ENCODE measurements around the gene MACROD2.

MACROD2 gene

GRCh38 chr20:15582146-15582760 is 1586.9 kb downstream of the MACROD2 start:
- no peak overlapping the region for H3K9ac ChIP-seq (ENCODE audit: insufficient read length, low read depth)
- H3K4me1 ChIP-seq (ENCODE audit: insufficient read depth, insufficient read length): no peaks in the 10 kb centered on the region
- TF ChIP-seq YY1 (IDR thresholded peaks at IDR 0.05; ENCODE audit: insufficient read depth, insufficient read length): no peak
- H3K27me3 ChIP-seq (ENCODE audit: insufficient read depth, insufficient read length): no peaks in the 10 kb centered on the region
- H3K4me3 ChIP-seq (ENCODE audit: insufficient read length, low read depth): no peak overlapping the region
- H3K9me3 ChIP-seq (ENCODE audit: insufficient read depth, low read length): no peaks in the 10 kb centered on the region
- H3K36me3 ChIP-seq (ENCODE audit: insufficient read depth, insufficient read length, low read length): no peaks in the 10 kb centered on the region
- DNase-seq (ENCODE audit: low read depth, low spot score): no peak

- no peaks in the 10 kb centered on the region for H3K27me3 ChIP-seq (ENCODE audit: insufficient read depth, insufficient read length)
- H3K36me3 ChIP-seq (ENCODE audit: insufficient read depth, insufficient read length, low read length): no peaks in the 10 kb centered on the region
- no peak for TF ChIP-seq ZNF274 (IDR thresholded peaks at IDR 0.05; ENCODE audit: low read depth, low read length)
- TF ChIP-seq SUZ12 (IDR thresholded peaks at IDR 0.05; ENCODE audit: extremely low read depth, insufficient read depth, insufficient read length): no peak
- no peak for TF ChIP-seq YY1 (IDR thresholded peaks at IDR 0.05; ENCODE audit: insufficient read depth, insufficient read length)
- no peak overlapping the region for H3K9ac ChIP-seq (ENCODE audit: insufficient read length, low read depth)
- peaks cover 8% of the 10 kb centered on the region; the same call in 1 of the 2 replicates for H3K9me3 ChIP-seq (ENCODE audit: insufficient read depth, low read length)
- no peak for DNase-seq (ENCODE audit: low read depth, low spot score)
- no peaks in the 10 kb centered on the region for H3K4me1 ChIP-seq (ENCODE audit: insufficient read depth, insufficient read length)
- H3K4me3 ChIP-seq (ENCODE audit: insufficient read length, low read depth): no peak overlapping the region
Observed at GRCh38 chr20:15584507-15584906, 1589.2 kb downstream of the MACROD2 start.

GRCh38 chr20:15593081-15593480 is 1597.8 kb downstream of the MACROD2 start:
- Histone ChIP-seq H3K36me3 (ENCODE audit: insufficient read depth, insufficient read length, low read length) (no peaks in the 10 kb centered on the region), H3K4me3 (ENCODE audit: insufficient read length, low read depth) (no peak overlapping the region), H3K27me3 (ENCODE audit: insufficient read depth, insufficient read length) (no peaks in the 10 kb centered on the region), H3K9me3 (ENCODE audit: insufficient read depth, low read length) (peaks cover 1% of the 10 kb centered on the region; the same call in 1 of the 2 replicates), H3K4me1 (ENCODE audit: insufficient read depth, insufficient read length) (no peaks in the 10 kb centered on the region), H3K9ac (ENCODE audit: insufficient read length, low read depth) (no peak overlapping the region)
- DNase-seq (ENCODE audit: low read depth, low spot score): no peak
- TF ChIP-seq SUZ12 (IDR thresholded peaks at IDR 0.05; ENCODE audit: extremely low read depth, insufficient read depth, insufficient read length) (no peak), ZNF274 (IDR thresholded peaks at IDR 0.05; ENCODE audit: low read depth, low read length) (no peak), YY1 (IDR thresholded peaks at IDR 0.05; ENCODE audit: insufficient read depth, insufficient read length) (no peak)

- H3K27me3 ChIP-seq (ENCODE audit: insufficient read depth, insufficient read length): no peaks in the 10 kb centered on the region
- no peak overlapping the region for H3K4me3 ChIP-seq (ENCODE audit: insufficient read length, low read depth)
- DNase-seq (ENCODE audit: low read depth, low spot score): no peak
- H3K9me3 ChIP-seq (ENCODE audit: insufficient read depth, low read length): no peaks in the 10 kb centered on the region
- TF ChIP-seq SUZ12 (IDR thresholded peaks at IDR 0.05; ENCODE audit: extremely low read depth, insufficient read depth, insufficient read length): no peak
- TF ChIP-seq ZNF274 (IDR thresholded peaks at IDR 0.05; ENCODE audit: low read depth, low read length): no peak
- no peak for TF ChIP-seq YY1 (IDR thresholded peaks at IDR 0.05; ENCODE audit: insufficient read depth, insufficient read length)
- no peaks in the 10 kb centered on the region for H3K36me3 ChIP-seq (ENCODE audit: insufficient read depth, insufficient read length, low read length)
- H3K4me1 ChIP-seq (ENCODE audit: insufficient read depth, insufficient read length): no peaks in the 10 kb centered on the region
- H3K9ac ChIP-seq (ENCODE audit: insufficient read length, low read depth): no peak overlapping the region
Observed at GRCh38 chr20:15594158-15594695, 1598.9 kb downstream of the MACROD2 start.

- Histone ChIP-seq H3K4me3 (ENCODE audit: insufficient read length, low read depth) (no peak overlapping the region), H3K4me1 (ENCODE audit: insufficient read depth, insufficient read length) (no peaks in the 10 kb centered on the region), H3K36me3 (ENCODE audit: insufficient read depth, insufficient read length, low read length) (no peaks in the 10 kb centered on the region), H3K9ac (ENCODE audit: insufficient read length, low read depth) (no peak overlapping the region), H3K27me3 (ENCODE audit: insufficient read depth, insufficient read length) (no peaks in the 10 kb centered on the region), H3K9me3 (ENCODE audit: insufficient read depth, low read length) (no peaks in the 10 kb centered on the region)
- DNase-seq (ENCODE audit: low read depth, low spot score): no peak
- TF ChIP-seq ZNF274 (IDR thresholded peaks at IDR 0.05; ENCODE audit: low read depth, low read length) (no peak), SUZ12 (IDR thresholded peaks at IDR 0.05; ENCODE audit: extremely low read depth, insufficient read depth, insufficient read length) (no peak), YY1 (IDR thresholded peaks at IDR 0.05; ENCODE audit: insufficient read depth, insufficient read length) (no peak)
Observed at GRCh38 chr20:15596220-15596890, 1601.0 kb downstream of the MACROD2 start.

- Histone ChIP-seq H3K27me3 (ENCODE audit: insufficient read depth, insufficient read length) (no peaks in the 10 kb centered on the region), H3K36me3 (ENCODE audit: insufficient read depth, insufficient read length, low read length) (no peaks in the 10 kb centered on the region), H3K4me3 (ENCODE audit: insufficient read length, low read depth) (no peak overlapping the region), H3K9ac (ENCODE audit: insufficient read length, low read depth) (no peak overlapping the region), H3K4me1 (ENCODE audit: insufficient read depth, insufficient read length) (peaks cover 2% of the 10 kb centered on the region), H3K9me3 (ENCODE audit: insufficient read depth, low read length) (no peaks in the 10 kb centered on the region)
- DNase-seq (ENCODE audit: low read depth, low spot score): no peak
- TF ChIP-seq ZNF274 (IDR thresholded peaks at IDR 0.05; ENCODE audit: low read depth, low read length): no peak
- TF ChIP-seq YY1 (IDR thresholded peaks at IDR 0.05; ENCODE audit: insufficient read depth, insufficient read length): no peak
- no peak for TF ChIP-seq SUZ12 (IDR thresholded peaks at IDR 0.05; ENCODE audit: extremely low read depth, insufficient read depth, insufficient read length)
Observed at GRCh38 chr20:15597306-15597705, 1602.0 kb downstream of the MACROD2 start.

GRCh38 chr20:15599961-15600360 is 1604.6 kb downstream of the MACROD2 start:
- Histone ChIP-seq H3K9me3 (ENCODE audit: insufficient read depth, low read length) (no peaks in the 10 kb centered on the region), H3K4me3 (ENCODE audit: insufficient read length, low read depth) (no peak overlapping the region), H3K27me3 (ENCODE audit: insufficient read depth, insufficient read length) (no peaks in the 10 kb centered on the region), H3K36me3 (ENCODE audit: insufficient read depth, insufficient read length, low read length) (no peaks in the 10 kb centered on the region), H3K4me1 (ENCODE audit: insufficient read depth, insufficient read length) (peaks cover 2% of the 10 kb centered on the region), H3K9ac (ENCODE audit: insufficient read length, low read depth) (no peak overlapping the region)
- no peak for DNase-seq (ENCODE audit: low read depth, low spot score)
- no peak for TF ChIP-seq SUZ12 (IDR thresholded peaks at IDR 0.05; ENCODE audit: extremely low read depth, insufficient read depth, insufficient read length)
